ENCODE results near the gene RAP2C.

GRCh38 chrX:132173647-132174046, 45.6 kb downstream of the RAP2C start:
- TF ChIP-seq POLR2A (IDR thresholded peaks at IDR 0.05) (no peak), CTCF (IDR thresholded peaks at IDR 0.05) (no peak)
